Body of pancreas (tissue), 4 donors: ENCODE results near the gene CHN1.

ENCODE experiments used
- CTCF ChIP-seq, 7 experiments: fragments of 450-650 bp in 4 of 7; fragments of 200-600 bp in 3 of 7; sonication (generic) in 3 of 7; IDR thresholded peaks; one replicate each; pipeline ENCODE4 v1.5.1; 2016 to 2019; ENCODE audit warnings: antibody characterized with exemption in 7 of 7
- POLR2A ChIP-seq, 3 donors: fragments of 450-650 bp; IDR thresholded peaks; one replicate each; pipeline ENCODE4 v1.6.1; 2016; ENCODE audit warnings: antibody characterized with exemption in 3 of 3, mild to moderate bottlenecking in 2 of 3

- TF ChIP-seq CTCF (IDR thresholded peaks at IDR 0.05) = no peak
- TF ChIP-seq POLR2A (IDR thresholded peaks at IDR 0.05) = no peak
These were observed 20.6 kb downstream of the CHN1 start for GRCh38 chr2:174984561-174984960.
